Fibroblast of lung (primary cell): Measurements from ENCODE around the gene EYS.

Experiments used
- EZH2 ChIP-seq: IDR thresholded peaks from 2 replicates; pipeline ENCODE4 v1.5.1; 2012; ENCODE audit warnings: low read length, control low read depth, mild to moderate bottlenecking; ENCODE audit errors: missing control alignments
- TF ChIP-seq, protein P1 (sequence below), 2 donors: IDR thresholded peaks in 1 of 2; conservative IDR thresholded peaks in 1 of 2; 1 replicate in 1 of 2; 2 replicates in 1 of 2; pipeline ENCODE4 v1.5.1; 2011 to 2012; ENCODE audit warnings: low read length in 2 of 2, control low read depth in 1 of 2, inconsistent platforms in 1 of 2, low read depth in 1 of 2, mild to moderate bottlenecking in 1 of 2

DNA sequence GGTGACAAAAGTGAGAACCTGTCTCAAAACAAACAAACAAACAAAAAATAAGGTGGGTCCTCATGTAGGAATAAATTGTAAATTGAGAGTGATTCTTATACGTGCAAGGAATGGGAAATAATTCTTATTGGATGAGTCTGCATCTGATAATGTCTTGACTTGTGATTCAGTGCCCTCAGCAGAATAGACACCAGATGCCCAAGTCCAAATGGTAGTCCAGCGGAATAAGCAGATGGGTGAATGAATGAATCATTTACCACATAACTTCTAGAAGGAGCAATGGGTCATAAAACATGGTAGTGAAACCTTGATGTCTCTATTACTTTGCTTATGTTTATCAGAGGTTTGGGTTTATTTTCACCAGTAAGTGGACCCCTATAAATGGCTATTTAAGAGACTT is 1323.7 kb downstream of the EYS start:
- TF ChIP-seq, protein P1, sequence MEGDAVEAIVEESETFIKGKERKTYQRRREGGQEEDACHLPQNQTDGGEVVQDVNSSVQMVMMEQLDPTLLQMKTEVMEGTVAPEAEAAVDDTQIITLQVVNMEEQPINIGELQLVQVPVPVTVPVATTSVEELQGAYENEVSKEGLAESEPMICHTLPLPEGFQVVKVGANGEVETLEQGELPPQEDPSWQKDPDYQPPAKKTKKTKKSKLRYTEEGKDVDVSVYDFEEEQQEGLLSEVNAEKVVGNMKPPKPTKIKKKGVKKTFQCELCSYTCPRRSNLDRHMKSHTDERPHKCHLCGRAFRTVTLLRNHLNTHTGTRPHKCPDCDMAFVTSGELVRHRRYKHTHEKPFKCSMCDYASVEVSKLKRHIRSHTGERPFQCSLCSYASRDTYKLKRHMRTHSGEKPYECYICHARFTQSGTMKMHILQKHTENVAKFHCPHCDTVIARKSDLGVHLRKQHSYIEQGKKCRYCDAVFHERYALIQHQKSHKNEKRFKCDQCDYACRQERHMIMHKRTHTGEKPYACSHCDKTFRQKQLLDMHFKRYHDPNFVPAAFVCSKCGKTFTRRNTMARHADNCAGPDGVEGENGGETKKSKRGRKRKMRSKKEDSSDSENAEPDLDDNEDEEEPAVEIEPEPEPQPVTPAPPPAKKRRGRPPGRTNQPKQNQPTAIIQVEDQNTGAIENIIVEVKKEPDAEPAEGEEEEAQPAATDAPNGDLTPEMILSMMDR (conservative IDR thresholded peaks at IDR 0.05 in 1 of 2, IDR thresholded peaks at IDR 0.05 in 1 of 2; ENCODE audit: low read depth in 1 of 2, low read length in 2 of 2), result no peak
- no peak for TF ChIP-seq EZH2
